Fibroblast of mammary gland (primary cell): ENCODE data around the gene AUH.
"Not testable (repeated sequence)": the region's sequence is repeated elsewhere in the genome, so short reads cannot be mapped to it uniquely, and the experiment has no call there.

Source experiments
- DNase-seq: peaks from one replicate; pipeline ENCODE4 v3.0.0-alpha.2; 2010; ENCODE audit warnings: low read depth
- H3K4me3 ChIP-seq: 2 replicates; pipeline ENCODE4 v1.5.1; 2011; ENCODE audit warnings: low read depth, mild to moderate bottlenecking, low read length, moderate library complexity; ENCODE audit not compliant: control insufficient read depth
- TF ChIP-seq, protein P1 (sequence below): conservative IDR thresholded peaks from 2 replicates; pipeline ENCODE4 v1.5.1; 2011; ENCODE audit warnings: low read depth, low read length, inconsistent platforms; ENCODE audit not compliant: control insufficient read depth, insufficient read depth

The AUH gene

GRCh38 chr9:91392435-91392834 is 30.7 kb upstream of the AUH start:
- TF ChIP-seq, protein P1, sequence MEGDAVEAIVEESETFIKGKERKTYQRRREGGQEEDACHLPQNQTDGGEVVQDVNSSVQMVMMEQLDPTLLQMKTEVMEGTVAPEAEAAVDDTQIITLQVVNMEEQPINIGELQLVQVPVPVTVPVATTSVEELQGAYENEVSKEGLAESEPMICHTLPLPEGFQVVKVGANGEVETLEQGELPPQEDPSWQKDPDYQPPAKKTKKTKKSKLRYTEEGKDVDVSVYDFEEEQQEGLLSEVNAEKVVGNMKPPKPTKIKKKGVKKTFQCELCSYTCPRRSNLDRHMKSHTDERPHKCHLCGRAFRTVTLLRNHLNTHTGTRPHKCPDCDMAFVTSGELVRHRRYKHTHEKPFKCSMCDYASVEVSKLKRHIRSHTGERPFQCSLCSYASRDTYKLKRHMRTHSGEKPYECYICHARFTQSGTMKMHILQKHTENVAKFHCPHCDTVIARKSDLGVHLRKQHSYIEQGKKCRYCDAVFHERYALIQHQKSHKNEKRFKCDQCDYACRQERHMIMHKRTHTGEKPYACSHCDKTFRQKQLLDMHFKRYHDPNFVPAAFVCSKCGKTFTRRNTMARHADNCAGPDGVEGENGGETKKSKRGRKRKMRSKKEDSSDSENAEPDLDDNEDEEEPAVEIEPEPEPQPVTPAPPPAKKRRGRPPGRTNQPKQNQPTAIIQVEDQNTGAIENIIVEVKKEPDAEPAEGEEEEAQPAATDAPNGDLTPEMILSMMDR, result no peak
- no peak for DNase-seq
- H3K4me3 ChIP-seq, result no peak overlapping the region

DNA sequence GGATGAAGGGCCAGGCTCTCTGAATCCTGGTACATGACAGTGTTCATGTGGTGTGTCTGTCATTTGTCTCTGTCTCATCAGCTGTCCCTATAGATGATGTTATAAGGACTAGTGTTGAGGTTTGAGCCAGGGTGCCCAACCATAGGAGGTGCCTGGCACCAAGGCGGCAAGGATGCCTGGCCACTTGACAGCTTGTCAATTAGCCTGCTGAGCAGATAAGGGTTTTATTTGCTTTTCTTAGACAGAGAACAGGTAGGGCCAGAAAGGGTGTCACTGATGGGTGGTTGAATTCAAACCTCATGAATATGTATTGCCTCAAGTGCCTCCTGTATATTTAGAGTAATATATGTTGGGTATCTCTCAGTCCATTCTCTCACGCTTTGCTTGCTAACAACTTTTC is 30.1 kb upstream of the AUH start:
- no peak for DNase-seq
- TF ChIP-seq, protein P1, result no peak

DNA sequence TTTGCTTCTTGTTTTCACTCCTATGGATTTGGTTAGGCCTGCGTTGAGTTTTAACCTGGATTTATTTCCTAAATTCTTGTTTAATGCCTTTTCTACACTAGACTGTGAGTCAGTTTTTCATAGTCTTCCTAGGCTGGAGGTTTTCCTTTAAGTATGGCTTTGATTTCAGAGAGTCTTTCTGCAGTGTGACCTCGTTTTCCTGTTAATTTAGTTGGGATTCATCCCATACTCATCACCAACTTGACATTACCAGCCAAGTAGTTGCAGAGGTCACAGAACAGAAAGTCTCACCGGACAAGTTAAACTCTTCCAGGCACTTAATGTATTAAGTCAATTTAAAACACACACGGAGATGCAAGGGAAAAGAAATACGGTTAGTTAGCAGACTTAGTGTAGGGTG is 29.7 kb upstream of the AUH start:
- DNase-seq, result peak; percentile 83
- TF ChIP-seq, protein P1, result no peak
- H3K4me3 ChIP-seq, result no peak overlapping the region

More for the DNA sequence above, 30.1 kb upstream of the AUH start:
- H3K4me3 ChIP-seq, result no peak overlapping the region

- H3K4me3 ChIP-seq, DNase-seq: not testable (repeated sequence)
These were observed 28.0 kb upstream of the AUH start for GRCh38 chr9:91389686-91390085.

DNA sequence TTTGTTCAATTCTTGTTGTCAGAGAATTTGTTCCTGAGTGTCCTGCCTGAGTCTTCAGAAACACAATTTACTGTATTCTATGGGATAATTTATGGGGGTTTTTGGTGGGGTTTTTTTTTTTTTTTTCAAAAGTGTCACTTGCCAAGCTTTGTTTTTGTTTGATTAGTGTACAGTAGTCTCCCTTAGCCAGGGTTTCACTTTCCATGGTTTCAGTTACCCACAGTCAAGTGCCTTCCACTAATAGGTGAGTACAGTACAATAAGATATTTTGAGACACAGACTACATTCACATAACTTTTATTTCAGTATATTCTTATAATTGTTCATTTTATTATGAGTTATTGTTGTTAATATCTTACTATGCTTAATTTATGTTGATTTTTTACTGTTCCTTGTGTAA is 25.0 kb upstream of the AUH start:
- TF ChIP-seq, protein P1, result no peak
- DNase-seq, result no peak
- no peak overlapping the region for H3K4me3 ChIP-seq

DNA sequence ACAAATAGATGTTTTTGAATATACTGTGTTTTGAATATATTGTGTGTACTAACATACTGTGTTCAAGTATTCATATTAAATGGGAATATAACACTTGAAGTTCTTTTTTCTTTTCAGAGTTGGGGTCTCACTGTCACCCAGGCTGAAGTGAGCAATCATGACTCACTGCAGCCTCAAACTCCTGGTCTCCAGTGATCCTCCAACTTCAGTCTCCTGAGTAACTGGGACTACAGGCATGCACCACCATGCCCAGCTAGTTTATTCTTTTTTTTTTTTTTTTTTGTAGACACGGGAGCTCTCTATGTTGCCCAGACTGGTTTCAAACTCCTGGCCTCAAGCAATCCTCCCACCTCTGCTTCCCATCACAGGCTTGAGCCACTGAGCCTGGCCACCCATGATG is 23.2 kb upstream of the AUH start:
- TF ChIP-seq, protein P1, result no peak
- no peak for DNase-seq
- no peak overlapping the region for H3K4me3 ChIP-seq

DNA sequence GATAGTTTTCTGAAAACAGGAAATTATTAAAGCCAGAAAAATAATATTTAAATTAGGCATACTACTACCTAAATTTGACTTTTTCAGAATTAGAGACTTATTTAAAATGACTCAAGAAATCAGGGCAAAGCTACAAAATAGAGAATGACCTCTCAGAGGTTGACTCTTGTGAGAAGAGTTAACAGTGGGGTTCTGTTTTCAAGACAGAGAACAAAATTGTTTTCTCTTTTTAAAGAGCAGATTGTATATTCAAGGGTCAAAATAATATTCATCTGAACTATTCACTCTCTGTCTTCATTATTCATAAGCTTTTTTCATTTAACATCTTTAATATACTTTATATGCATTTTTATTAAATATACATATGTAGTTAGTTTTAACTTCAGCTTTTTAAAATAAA is 21.9 kb upstream of the AUH start:
- DNase-seq, result no peak
- TF ChIP-seq, protein P1, result no peak
- no peak overlapping the region for H3K4me3 ChIP-seq
